ENCODE measurements around the gene CNPY1. TPM values are rescaled to one million over a fixed set of nuclear protein-coding genes. Genes with fewer than 3 reads are reported as not detected.

CNPY1 gene
- total RNA-seq, 4 donors from 2014 or later = 0.25 TPM; not detected in 3

DNA sequence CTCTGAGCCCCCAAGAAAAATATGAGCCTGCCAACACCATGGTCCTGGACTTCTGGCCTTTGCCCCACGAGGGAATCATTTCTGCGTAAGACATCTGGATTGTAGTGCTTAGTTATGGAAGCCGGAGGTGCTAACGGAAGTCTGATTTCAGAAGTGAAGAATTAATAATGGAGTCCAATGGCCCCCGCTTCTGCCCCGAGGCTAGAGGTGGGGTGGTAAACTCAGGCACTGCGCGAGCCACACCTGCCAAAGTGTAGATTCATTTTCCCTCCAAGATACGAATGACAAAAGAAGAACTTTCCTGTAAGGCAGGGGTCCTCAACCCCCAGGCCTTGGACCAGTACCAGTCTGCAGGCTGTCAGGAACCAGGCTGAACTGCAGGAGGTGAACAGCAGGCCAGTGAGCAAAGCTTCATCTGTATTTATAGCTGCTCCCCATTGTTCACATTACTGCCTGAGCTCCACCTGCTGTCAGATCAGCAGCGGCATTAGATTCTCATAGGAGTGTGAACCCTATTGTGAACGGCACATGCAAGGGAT, 22.3 kb downstream of the CNPY1 start:
- ATAC-seq (no peak), DNase-seq (no peak)
- in situ Hi-C loops (cut with MboI; ENCODE audit: low sequenced_read_pairs in 4 of 4) = no loop called here
- H3K4me3 ChIP-seq = no peak overlapping the region
- H3K27me3 ChIP-seq = peaks cover 0 to 4% (median under 1%) of the 10 kb centered on the region in 3 donors
- H3K36me3 ChIP-seq = no peaks in the 10 kb centered on the region
- TF ChIP-seq POLR2A (IDR thresholded peaks at IDR 0.05) = no peak
- TF ChIP-seq, protein P1, sequence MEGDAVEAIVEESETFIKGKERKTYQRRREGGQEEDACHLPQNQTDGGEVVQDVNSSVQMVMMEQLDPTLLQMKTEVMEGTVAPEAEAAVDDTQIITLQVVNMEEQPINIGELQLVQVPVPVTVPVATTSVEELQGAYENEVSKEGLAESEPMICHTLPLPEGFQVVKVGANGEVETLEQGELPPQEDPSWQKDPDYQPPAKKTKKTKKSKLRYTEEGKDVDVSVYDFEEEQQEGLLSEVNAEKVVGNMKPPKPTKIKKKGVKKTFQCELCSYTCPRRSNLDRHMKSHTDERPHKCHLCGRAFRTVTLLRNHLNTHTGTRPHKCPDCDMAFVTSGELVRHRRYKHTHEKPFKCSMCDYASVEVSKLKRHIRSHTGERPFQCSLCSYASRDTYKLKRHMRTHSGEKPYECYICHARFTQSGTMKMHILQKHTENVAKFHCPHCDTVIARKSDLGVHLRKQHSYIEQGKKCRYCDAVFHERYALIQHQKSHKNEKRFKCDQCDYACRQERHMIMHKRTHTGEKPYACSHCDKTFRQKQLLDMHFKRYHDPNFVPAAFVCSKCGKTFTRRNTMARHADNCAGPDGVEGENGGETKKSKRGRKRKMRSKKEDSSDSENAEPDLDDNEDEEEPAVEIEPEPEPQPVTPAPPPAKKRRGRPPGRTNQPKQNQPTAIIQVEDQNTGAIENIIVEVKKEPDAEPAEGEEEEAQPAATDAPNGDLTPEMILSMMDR (IDR thresholded peaks at IDR 0.05 in 4 of 5, conservative IDR thresholded peaks at IDR 0.05 in 1 of 5) = no peak
- no peaks in the 10 kb centered on the region for H3K9me3 ChIP-seq
- H3K27ac ChIP-seq = no peak overlapping the region
- no peaks in the 10 kb centered on the region for H3K4me1 ChIP-seq
- intact Hi-C loops (cut with DNase I; ENCODE audit: low total_unique reads) = no loop called here

DNA sequence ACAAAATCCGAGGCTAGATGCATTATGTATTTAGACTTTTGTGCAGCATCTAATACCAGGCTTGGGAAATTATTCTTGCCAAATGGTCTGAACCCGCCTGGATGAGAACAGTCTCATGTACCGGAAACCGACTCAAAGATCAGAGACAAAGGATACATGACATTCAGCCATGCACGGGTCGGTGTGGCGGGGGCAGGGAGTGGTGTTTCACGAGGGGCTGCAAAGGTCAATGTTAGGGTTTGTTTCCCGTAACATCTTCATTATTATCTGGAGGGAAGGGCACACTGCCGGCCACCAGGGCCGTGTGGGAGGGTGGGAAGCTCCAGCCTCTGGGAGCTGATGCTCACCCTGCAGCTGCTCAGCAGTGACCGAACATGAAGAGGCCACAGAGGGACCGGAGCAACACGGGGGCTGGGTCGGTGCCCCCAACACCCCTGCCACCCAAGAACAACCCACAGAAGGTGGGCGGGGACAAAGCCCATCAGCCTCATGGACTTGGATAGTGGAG, 23.1 kb downstream of the CNPY1 start:
- no peak overlapping the region for H3K27ac ChIP-seq
- in situ Hi-C loops (cut with MboI; ENCODE audit: low sequenced_read_pairs in 4 of 4) (no loop called here), intact Hi-C loops (cut with DNase I; ENCODE audit: low total_unique reads) (no loop called here)
- no peaks in the 10 kb centered on the region for H3K36me3 ChIP-seq
- no peak for DNase-seq
- no peak overlapping the region for H3K4me3 ChIP-seq
- no peaks in the 10 kb centered on the region for H3K4me1 ChIP-seq
- ATAC-seq = no peak
- no peaks in the 10 kb centered on the region for H3K9me3 ChIP-seq
- H3K27me3 ChIP-seq = peaks cover 0 to 3% (median 0%) of the 10 kb centered on the region in 3 donors
- no peak for TF ChIP-seq POLR2A (IDR thresholded peaks at IDR 0.05)
- TF ChIP-seq, protein P1 (IDR thresholded peaks at IDR 0.05 in 4 of 5, conservative IDR thresholded peaks at IDR 0.05 in 1 of 5) = no peak

DNA sequence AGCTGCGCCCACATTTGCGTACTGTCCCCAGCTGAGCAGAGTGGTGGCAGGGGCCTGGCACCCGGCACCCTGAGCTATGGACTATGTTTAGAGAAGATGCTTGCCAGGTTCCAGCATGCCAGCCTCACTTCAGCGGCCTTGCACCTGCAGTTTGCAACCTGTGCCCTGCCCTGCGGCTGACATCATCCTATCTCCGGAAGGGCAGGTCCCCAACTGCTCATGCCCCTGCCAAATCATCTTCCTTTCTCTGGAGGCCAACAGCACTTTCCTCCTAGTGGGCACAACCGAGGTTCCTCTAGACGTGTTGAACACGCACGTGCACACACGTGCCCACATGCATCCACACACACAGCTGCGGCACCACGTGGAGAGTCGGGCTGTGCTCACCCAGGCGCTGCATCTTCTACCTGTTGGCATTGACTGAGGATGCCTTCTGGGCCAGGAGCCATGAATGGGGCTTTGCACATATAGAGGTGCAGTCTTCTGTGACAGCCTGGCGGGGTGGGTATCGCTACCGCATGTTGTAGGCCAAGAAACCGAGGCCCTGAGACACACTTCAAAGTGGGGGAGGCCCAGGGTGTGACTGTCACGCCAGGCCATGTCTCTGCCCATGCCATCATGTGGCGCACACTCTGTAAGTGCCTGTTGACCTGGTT, 24.5 kb downstream of the CNPY1 start:
- no peak overlapping the region for H3K27ac ChIP-seq
- no peaks in the 10 kb centered on the region for H3K9me3 ChIP-seq
- intact Hi-C loops (cut with DNase I; ENCODE audit: low total_unique reads) (no loop called here), in situ Hi-C loops (cut with MboI; ENCODE audit: low sequenced_read_pairs in 4 of 4) (no loop called here)
- peaks cover 0 to 5% (median 0%) of the 10 kb centered on the region in 3 donors for H3K27me3 ChIP-seq
- no peak for DNase-seq
- H3K36me3 ChIP-seq = no peaks in the 10 kb centered on the region
- H3K4me1 ChIP-seq = no peaks in the 10 kb centered on the region
- no peak for ATAC-seq
- no peak overlapping the region for H3K4me3 ChIP-seq
- TF ChIP-seq POLR2A (IDR thresholded peaks at IDR 0.05) = no peak
- TF ChIP-seq, protein P1 (IDR thresholded peaks at IDR 0.05 in 4 of 5, conservative IDR thresholded peaks at IDR 0.05 in 1 of 5) = no peak

DNA sequence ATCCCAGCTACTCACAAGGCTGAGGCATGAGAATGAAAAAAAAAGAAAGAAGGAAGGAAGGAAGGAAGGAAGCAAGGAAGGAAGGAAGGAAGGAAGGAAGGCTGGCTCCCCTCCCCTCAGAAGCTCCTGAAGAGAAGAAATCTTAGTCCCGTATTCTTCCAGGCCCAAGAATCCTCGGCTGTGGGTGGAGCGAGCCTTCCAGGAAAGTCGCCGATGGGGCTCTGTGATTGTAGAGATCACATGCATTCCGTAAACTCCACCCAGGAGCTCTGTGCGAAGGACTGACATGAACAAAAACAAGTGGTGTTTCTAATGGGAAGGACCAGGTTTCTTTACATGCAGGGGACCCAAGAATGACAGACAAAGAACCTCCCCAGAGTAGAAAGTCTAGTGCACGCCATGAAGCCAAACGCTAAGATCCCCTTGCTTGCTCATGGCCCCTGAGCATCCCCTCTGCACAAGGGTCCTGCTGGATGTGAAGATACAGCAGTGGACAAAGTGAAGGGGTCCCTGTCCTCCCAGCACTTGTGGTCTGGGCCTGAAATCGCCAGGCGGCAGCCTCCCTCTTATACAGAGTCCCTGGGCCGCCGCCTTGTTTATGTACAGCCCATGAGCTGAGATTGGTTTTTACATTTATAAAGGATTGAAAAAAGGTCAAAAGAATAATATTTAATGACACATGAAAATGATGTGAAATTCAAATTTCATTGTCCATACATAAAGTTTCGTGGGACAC, 25.2 kb downstream of the CNPY1 start:
- H3K4me3 ChIP-seq = no peak overlapping the region
- in situ Hi-C loops (cut with MboI; ENCODE audit: low sequenced_read_pairs in 4 of 4) = no loop called here
- TF ChIP-seq, protein P1 (IDR thresholded peaks at IDR 0.05 in 4 of 5, conservative IDR thresholded peaks at IDR 0.05 in 1 of 5) = no peak
- H3K27ac ChIP-seq = no peak overlapping the region
- H3K4me1 ChIP-seq = no peaks in the 10 kb centered on the region
- no peaks in the 10 kb centered on the region for H3K9me3 ChIP-seq
- ATAC-seq = no peak
- H3K27me3 ChIP-seq = peaks cover 0 to 6% (median 0%) of the 10 kb centered on the region in 3 donors
- intact Hi-C loops (cut with DNase I; ENCODE audit: low total_unique reads) = no loop called here
- no peaks in the 10 kb centered on the region for H3K36me3 ChIP-seq
- DNase-seq = no peak

Measured in gastrocnemius medialis (tissue), 4 donors.